Adrenal gland (tissue), 5 donors: Measurements from ENCODE around the gene HS2ST1.

Source experiments
- POLR2A ChIP-seq, 2 donors: fragments of 450-650 bp; IDR thresholded peaks; one replicate each; pipeline ENCODE4 v1.6.1; 2017; ENCODE audit warnings: antibody characterized with exemption in 2 of 2, mild to moderate bottlenecking in 2 of 2, moderate library complexity in 1 of 2
- TF ChIP-seq, protein P1 (sequence below), 6 experiments: fragments of 450-650 bp in 4 of 6; fragments of 200-600 bp in 2 of 6; sonication (generic) in 1 of 6; IDR thresholded peaks; 1 replicate in 5 of 6; 2 replicates in 1 of 6; pipeline versions ENCODE4 v1.5.1 to v1.8.0; 2016 to 2021; ENCODE audit warnings: antibody characterized with exemption in 6 of 6, mild to moderate bottlenecking in 2 of 6, moderate library complexity in 1 of 6
- donor health status: DM: no; HTN: no; CAD: no.

DNA sequence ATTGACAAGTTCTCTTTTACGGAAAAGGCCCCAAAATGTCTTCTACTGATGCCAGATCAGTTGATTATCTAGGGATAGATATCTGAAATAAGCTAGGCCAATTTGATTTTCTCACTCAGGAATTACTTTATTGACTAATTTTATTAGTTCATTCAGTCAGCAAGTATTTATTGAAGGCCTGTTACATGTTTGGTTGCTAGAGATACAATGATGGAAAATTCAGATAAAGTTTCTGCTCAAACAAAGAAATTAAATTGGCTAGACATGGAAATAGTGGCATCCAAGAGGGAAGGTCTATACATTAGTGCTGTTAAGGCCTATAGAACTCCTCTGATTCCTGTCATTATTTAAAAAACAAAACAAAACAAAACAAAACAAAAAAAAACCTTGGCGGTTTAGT lies 56.5 kb downstream of the HS2ST1 start:
- no peak for TF ChIP-seq POLR2A (IDR thresholded peaks at IDR 0.05)
- TF ChIP-seq, protein P1, sequence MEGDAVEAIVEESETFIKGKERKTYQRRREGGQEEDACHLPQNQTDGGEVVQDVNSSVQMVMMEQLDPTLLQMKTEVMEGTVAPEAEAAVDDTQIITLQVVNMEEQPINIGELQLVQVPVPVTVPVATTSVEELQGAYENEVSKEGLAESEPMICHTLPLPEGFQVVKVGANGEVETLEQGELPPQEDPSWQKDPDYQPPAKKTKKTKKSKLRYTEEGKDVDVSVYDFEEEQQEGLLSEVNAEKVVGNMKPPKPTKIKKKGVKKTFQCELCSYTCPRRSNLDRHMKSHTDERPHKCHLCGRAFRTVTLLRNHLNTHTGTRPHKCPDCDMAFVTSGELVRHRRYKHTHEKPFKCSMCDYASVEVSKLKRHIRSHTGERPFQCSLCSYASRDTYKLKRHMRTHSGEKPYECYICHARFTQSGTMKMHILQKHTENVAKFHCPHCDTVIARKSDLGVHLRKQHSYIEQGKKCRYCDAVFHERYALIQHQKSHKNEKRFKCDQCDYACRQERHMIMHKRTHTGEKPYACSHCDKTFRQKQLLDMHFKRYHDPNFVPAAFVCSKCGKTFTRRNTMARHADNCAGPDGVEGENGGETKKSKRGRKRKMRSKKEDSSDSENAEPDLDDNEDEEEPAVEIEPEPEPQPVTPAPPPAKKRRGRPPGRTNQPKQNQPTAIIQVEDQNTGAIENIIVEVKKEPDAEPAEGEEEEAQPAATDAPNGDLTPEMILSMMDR (IDR thresholded peaks at IDR 0.05): no peak
